HuH-7 (cell line): Measurements from ENCODE around the gene FAM53B.

ENCODE experiments used
- DNase-seq: peaks from one replicate; pipeline ENCODE4 v3.0.0; 2011; ENCODE audit warnings: low spot score

FAM53B gene

GRCh38 chr10:124727361-124727960 lies 16.7 kb downstream of the FAM53B start:
- no peak for DNase-seq

GRCh38 chr10:124725791-124726190 lies 18.4 kb downstream of the FAM53B start:
- no peak for DNase-seq

- no peak for DNase-seq
Measured at GRCh38 chr10:124725171-124725631, 19.0 kb downstream of the FAM53B start.

- DNase-seq: no peak
Measured at GRCh38 chr10:124724279-124725027, 19.7 kb downstream of the FAM53B start.

DNA sequence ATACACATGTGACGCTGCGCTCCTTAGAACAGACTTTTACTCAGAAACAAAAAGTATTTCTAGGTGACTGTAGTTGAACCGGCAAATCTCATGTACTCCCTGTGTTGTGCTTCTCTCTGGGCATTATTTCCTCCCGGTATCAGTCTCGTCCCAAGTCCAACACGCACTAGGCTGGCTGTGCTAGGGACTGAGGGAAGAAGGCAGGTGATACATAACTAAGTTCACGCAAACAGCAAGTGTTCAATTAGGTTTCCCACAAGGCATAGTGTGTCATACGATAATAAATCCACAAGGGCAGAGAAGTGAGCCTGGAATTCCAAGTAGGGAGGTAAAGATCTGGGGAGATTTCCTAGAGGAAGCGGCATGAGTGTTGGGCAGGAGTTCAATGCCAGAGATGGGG lies 20.4 kb downstream of the FAM53B start:
- DNase-seq: no peak

DNA sequence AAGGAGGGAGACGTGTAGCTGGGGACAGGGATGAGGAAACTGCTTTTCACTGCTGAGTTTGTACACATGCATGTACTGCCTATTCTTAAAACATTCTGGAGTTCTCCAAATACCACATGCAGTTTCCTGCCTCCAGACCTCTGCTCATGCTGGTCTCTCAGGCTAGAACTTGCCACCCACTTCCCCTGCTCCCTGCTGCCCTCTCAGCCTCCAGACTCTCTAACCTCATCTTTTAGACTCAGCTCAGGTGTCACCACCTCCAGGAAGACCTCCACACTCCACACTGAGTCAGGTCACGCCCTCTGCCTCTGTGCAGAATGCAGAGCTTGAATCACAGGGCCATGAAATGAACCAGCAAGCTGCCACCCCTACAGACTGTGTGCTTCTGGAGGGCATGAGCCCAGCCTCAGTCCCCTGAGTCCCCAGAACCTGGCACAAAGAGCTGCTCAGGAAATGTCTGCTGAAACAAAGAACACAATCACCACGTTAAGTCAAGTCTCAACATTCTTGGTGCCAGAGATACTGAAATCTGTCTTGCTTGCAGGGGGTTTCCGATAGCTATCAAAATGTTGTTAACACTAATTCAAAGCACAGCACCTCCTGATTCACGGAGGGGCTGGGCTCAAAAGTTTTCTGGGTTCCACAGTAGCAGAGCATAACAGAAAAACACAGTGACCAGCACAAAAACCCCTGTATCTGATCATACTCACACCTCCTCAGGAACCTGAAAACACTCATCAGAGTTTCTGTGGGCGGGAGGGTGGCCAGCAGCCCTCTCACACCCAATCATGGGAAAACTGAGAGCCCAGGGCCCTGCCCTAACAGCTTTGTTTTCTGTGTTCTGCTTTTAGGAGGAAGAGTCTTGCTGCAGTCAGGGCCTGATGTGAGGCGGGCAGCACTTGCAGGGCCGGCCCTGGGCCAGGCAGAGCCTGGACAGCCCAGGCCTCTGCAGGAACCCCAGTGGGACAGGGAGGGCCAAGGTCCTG lies 21.1 kb downstream of the FAM53B start:
- no peak for DNase-seq

DNA sequence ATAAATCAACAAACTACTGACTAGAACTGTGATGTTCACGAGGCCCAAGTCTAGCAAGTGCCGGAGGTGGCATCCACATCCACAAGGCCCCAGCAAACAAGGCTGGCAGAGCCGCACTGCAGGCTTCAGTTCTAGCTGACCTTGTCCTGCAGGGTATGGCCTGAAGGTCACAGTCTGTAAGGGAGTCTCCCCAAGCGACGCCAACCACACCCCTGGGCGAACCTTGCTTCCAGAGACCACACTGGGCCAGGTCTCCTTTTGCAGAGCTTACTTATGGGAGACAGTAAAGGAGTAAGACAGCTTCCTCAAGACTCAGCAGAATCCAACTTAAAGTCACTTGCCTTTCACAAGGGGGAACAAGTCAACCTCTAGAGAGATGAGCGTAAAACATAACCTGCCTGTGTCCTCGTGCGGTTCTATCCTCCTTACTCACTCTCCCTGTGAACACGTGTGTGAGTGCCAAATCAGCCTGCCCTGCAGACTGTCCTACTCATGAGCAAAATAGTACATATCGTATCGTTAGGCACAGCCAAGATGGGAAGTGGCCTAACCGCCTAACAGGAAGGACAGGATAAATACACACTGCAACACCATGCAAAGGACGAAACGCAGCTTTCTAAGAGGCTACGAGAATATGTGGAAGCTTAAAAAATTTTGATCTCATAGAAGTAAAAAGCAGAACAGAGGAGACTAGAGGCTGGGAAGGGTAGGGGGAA lies 22.7 kb downstream of the FAM53B start:
- no peak for DNase-seq

DNA sequence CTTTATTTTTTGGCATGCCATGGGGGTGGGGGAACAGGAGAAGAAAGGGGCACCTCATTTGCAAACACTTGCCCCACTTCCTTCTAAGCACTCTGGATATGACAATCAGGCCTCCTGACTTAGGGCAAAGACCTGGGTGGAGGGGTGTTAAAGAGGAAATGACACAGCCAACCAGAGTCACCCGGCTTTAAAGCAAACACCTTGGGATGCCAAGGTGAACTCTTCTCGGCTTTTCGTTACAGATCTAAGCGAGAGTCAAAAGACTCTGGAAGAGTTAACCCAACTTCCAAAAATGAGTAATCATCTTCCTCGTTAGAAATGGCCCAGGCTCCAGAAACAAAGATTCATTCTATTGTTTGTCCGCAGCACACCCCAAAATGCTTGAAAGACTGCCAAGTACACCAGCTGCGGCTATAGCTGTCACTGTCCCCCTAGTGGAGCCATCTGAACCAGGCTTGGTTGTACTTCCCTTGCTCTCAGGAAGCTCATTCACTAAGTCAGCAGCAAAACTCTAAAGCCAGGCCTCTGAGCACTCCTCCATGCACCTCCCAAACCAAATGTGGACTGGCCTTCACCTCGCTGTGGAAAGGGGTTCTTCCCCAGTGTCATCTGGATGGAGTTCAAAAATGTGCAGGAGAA lies 24.8 kb downstream of the FAM53B start:
- DNase-seq: no peak

DNA sequence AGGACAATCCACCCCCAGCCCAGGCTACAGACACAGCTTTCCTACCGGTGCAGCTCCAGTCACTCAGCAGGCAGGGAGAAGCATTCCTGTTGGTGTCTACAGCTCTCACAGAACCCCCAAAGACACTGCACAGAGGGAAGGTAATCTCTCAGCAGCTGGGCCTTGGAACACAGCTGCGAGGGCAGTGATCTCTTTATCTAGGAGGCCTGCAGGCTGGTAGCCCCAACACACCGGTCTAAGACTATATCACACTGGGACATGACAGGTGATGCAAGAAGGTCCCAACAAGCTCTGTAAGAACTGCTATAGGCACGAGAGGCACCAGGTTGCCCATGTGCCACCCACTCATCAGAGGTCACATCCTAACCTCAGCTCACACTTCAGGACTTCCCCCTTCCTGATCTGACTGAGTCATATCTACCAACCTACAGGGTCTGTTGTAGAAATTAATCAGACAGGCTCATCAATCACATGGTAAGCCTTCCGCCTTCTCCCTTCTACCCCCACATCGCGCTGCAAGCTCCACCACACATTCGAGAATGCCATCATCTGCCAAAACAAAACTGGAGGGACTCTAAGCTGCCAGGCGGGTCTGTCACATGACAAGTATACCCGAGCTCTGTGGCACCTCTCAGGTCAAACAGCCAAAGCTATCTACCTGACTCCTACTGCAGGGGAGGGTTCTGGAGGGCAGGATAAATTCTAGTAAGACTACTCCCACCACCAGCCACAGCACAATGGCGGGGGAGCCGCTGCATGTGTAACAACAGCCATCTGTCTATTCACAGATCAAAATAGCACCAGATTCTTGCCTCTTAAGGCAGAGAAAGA lies 26.1 kb downstream of the FAM53B start:
- no peak for DNase-seq

- no peak for DNase-seq
Measured at GRCh38 chr10:124717041-124717757, 27.0 kb downstream of the FAM53B start.

DNA sequence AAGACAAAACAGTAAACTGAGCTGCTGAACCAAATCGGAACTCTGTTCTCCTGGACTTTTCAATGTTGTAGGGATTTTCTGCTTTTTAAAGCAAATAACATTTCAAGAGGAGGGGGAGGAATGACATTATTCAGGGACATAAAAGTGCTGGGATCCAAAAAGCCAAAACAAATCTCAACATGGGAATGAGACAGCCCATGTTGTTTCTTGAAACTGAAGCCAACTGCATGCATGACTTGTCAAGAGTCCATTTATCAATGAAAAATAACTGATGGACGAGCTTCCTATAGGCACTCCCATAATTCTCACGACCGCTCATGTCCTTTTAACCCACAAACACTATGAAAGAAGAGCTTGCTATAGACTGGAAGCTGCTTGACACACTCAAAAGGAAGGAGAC lies 27.8 kb downstream of the FAM53B start:
- DNase-seq: no peak

DNA sequence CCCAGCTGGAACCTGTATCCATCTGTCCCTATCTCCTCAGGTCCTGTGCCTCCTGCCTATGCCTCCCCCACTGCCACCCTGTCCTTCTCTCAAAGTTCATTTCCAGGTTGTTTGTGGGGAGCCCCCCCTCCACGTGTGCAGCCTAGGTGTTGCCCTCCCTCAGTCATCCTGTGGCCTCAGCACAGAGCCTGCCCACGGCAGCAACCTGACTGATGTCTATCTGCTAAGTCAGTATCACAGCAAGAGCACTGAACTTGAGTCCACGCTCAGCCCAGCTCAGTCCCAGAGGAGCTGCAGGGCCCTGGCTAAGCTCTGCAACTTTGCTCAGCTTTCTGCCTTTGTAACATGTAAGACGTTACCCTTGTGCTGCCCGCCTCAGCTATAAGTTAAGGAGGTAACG lies 28.7 kb downstream of the FAM53B start:
- DNase-seq: no peak

GRCh38 chr10:124713679-124714255 lies 30.4 kb downstream of the FAM53B start:
- DNase-seq: no peak

DNA sequence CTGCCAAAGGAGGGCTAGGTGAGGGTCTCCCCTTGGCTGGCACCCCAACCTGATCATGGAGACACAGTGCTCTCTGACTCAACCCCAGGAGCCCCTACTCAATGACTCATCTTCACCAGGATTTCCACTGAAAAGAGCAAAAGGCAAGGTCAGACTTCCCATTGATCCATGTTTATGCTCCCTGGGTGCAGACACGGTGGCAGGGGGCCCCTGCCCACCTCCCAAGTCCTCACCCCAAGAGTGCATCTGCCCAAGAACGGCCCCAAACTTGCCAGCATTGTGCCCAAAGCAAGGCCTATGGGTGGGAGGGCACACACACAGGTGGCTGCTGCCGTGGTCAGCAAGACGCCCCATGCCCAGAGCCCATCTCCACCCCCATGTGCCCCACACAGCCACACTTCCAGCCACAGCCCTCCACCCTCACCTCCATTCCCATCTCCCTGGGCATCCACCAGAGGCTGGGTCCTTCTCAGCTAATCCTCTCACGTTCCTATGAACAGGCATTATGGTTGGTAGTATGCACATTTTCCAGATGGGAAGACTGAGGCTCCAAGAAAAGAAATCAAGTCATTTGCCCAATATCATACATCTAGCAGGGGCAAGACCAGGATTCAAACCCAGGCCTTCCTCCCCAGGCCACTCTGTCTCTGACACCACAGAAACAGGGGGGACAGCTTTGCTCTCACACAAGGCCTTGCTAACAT lies 31.3 kb downstream of the FAM53B start:
- no peak for DNase-seq

DNA sequence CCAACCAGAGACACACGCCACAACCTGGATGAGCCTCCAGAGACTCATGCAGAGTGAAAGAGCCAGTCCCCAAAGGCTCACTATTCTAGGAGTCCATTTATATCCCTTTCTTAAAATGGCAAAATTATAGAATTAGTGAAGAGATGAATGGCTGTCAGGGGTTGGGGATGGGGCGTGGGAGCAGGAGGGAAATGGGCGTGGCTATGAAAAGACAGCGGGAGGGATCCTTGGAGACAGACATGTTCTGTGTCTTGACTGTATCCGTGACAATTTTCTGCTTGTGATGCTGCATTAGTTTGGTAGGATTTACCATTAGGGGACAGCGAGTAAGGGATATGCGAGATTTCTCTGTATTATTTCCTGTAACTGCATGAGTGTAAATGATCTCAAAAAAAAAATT lies 33.0 kb downstream of the FAM53B start:
- DNase-seq: no peak

- no peak for DNase-seq
Measured at GRCh38 chr10:124710266-124710881, 33.8 kb downstream of the FAM53B start.

DNA sequence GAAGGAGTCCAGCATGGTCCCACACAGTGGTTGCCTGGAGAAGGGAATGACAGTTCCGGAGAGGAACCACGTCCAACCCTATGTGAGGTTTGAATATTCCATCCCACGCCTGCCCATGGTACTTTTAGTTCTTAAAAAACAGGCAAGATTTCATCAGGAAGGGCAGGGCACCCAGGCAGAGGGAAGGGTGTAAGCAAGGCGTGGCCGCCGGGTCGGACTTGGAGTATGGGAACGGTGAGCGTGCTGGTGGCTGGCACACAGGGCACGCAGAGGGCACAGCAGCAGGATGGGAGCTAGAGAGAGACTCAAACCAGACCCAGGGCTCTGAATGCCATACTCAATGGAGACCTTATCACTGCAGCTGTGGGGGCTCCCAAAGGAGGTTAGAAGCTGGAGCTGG lies 34.3 kb downstream of the FAM53B start:
- no peak for DNase-seq

DNA sequence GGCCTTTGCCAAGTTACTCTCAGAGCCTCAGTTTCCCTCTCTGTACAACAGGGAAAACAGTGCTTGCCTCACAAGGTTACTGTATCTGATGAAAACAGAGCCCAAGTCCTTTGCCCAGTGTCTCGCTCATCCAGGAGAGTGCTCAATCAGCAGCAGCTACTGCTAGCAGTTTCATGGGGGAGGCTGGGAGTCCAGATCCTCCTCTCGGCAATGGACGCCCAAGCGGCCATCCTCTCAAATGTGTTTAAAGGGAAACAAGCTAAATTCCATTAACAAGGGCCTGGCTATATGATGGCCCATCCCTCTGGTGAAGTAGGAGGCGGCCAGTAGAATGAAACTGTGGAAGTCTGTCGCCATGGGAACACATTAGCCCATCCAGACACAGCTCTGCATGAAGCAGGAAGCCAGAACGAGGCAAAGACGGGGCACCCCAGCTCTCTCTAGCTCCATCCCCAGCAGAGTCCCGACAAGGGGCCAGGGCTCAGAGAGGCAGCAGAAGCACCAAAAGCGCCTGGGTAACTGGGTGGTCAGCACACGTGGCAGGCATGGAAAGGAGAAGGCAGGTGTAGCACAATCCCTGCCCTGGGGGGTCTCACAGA lies 35.2 kb downstream of the FAM53B start:
- no peak for DNase-seq
